MCF 10A (cell line): ENCODE results near the gene ATG7. TPM values are rescaled to one million over a fixed set of nuclear protein-coding genes. Genes with fewer than 3 reads are reported as not detected.
"Not testable (repeated sequence)": the region's sequence is repeated elsewhere in the genome, so short reads cannot be mapped to it uniquely, and the experiment has no call there.

Experiments used
- BruUV-seq: library from RNA; stranded (reverse); fragments of 400-500 nt; replicated peaks from 2 replicates; lab custom pipeline; 2021; lab: Mats Ljungman, UMichigan
- CTCF ChIA-PET: fragments of 300-600 bp; sonication (Branson Sonifier 250); formaldehyde crosslinking; extraction: SDS; loops from one replicate; lab custom pipeline; 2021; ENCODE audit warnings: antibody characterized with exemption, inconsistent platforms; lab: Yijun Ruan, JAX
- POLR2A ChIA-PET: fragments of 300-600, 350-650 bp; sonication (Branson Sonifier 250); formaldehyde crosslinking; extraction: SDS; loops from one replicate; lab custom pipeline; 2020; ENCODE audit warnings: antibody characterized with exemption, inconsistent platforms; lab: Yijun Ruan, JAX
- DNase-seq: peaks from one replicate; pipeline ENCODE4 v3.0.0-alpha.2; 2018; ENCODE audit not compliant: unreplicated experiment
- H3K27ac Mint-ChIP-seq: one replicate; pipeline ENCODE4 v1.8.0; 2022; ENCODE audit warnings: mild to moderate bottlenecking, low read depth, mixed read lengths; ENCODE audit not compliant: unreplicated experiment
- H3K27me3 Mint-ChIP-seq: one replicate; pipeline ENCODE4 v1.8.0; 2022; ENCODE audit warnings: mixed read lengths; ENCODE audit not compliant: insufficient read depth, unreplicated experiment
- H3K36me3 Mint-ChIP-seq: one replicate; pipeline ENCODE4 v1.8.0; 2022; ENCODE audit warnings: mild to moderate bottlenecking, moderate library complexity, mixed read lengths; ENCODE audit not compliant: insufficient read depth, unreplicated experiment
- H3K4me1 Mint-ChIP-seq: one replicate; pipeline ENCODE4 v1.8.0; 2022; ENCODE audit warnings: mixed read lengths; ENCODE audit not compliant: insufficient read depth, unreplicated experiment
- H3K4me3 Mint-ChIP-seq: one replicate; pipeline ENCODE4 v1.8.0; 2022; ENCODE audit warnings: mild to moderate bottlenecking, moderate library complexity, mixed read lengths; ENCODE audit not compliant: unreplicated experiment
- H3K9me3 Mint-ChIP-seq: one replicate; pipeline ENCODE4 v1.8.0; 2022; ENCODE audit warnings: mixed read lengths; ENCODE audit not compliant: unreplicated experiment
- CTCF ChIP-seq: fragments of 200-600 bp; IDR thresholded peaks from one replicate; pipeline ENCODE4 v1.8.0; 2022; ENCODE audit warnings: antibody characterized with exemption, mild to moderate bottlenecking; ENCODE audit not compliant: unreplicated experiment
- intact Hi-C: fragments of 100-400 bp; cut with micrococcal nuclease; formaldehyde crosslinking; loops from 2 replicates; pipeline ENCODE4 v1.14.1; 2022
- total RNA-seq: library from RNA; stranded (reverse); gene quantifications from 2 replicates; pipeline ENCODE4 v1.2.3, GENCODE V29; 2022

The ATG7 gene
- total RNA-seq, 1 experiment from 2014 or later = 54.0 TPM

DNA sequence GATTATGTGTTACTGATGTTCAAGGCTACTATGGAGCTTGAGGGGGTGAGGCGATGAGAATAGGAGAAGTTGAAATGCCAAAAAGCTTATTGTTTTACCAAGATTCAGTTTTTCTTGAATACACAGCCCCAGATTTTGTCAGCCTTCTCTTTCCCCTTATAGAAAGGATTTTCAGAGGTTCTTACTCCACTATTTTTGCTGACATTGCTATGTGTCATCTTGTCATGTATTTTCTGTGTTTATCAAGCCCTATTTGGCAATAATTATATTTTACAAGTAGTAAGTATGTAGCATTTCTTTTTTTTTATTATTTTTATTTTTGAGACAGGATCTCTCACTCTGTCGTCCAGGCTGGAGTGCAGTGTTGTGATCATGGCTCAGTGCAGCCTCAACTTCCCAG, 133.1 kb downstream of the ATG7 start:
- POLR2A ChIA-PET = interaction anchor here (1.0 kb wide), 1 partner anchor 11 kb away, joined by 4 read pairs; no protein-coding TSS in a partner anchor
- CTCF ChIA-PET = no interaction called here
- no peak for DNase-seq
- no peaks in the 10 kb centered on the region for H3K27me3 Mint-ChIP-seq
- TF ChIP-seq CTCF = no peak
- peaks cover 34% of the 10 kb centered on the region for H3K36me3 Mint-ChIP-seq
- no peaks in the 10 kb centered on the region for H3K4me1 Mint-ChIP-seq
- BruUV-seq = no TSS peak
- H3K9me3 Mint-ChIP-seq = peaks cover 21% of the 10 kb centered on the region
- no peak overlapping the region for H3K4me3 Mint-ChIP-seq
- no peak overlapping the region for H3K27ac Mint-ChIP-seq
- intact Hi-C loops = no loop called here

DNA sequence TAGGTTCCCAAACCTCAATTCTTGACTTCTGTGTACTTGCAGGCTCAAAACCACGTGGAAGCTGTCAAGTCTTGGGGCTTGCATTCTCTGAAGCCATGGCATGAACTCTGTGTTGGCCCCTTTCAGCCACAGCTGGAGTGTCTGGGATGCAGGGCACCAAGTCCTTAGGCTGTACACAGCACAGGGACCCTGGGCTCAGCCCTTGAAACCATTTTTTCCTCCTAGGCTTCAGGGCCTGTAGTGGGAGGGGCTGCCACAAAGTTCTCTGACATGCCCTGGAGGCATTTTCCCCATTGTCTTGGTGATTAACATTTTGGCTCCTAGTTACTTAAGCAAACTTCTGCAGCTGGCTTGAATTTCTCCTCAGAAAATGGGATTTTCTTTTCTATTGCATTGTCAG, 135.4 kb downstream of the ATG7 start:
- no TSS peak for BruUV-seq
- TF ChIP-seq CTCF = no peak
- CTCF ChIA-PET = no interaction called here
- DNase-seq = no peak
- Mint-ChIP-seq H3K9me3 (peaks cover 27% of the 10 kb centered on the region), H3K36me3 (peaks cover 39% of the 10 kb centered on the region), H3K4me1 (no peaks in the 10 kb centered on the region), H3K27ac (no peak overlapping the region), H3K27me3 (no peaks in the 10 kb centered on the region), H3K4me3 (no peak overlapping the region)
- POLR2A ChIA-PET = no interaction called here
- intact Hi-C loops = no loop called here

GRCh38 chr3:11408324-11408859, 136.2 kb downstream of the ATG7 start:
- POLR2A ChIA-PET = interaction anchor here (0.6 to 1.0 kb wide), 2 partner anchors 24 to 140 kb away, joined by 3 to 4 read pairs; no protein-coding TSS in a partner anchor
- BruUV-seq, H3K27ac Mint-ChIP-seq, H3K4me1 Mint-ChIP-seq, intact Hi-C loops, H3K27me3 Mint-ChIP-seq, H3K4me3 Mint-ChIP-seq, DNase-seq, CTCF ChIA-PET: not testable (repeated sequence)
- Mint-ChIP-seq H3K36me3 (peaks cover 34% of the 10 kb centered on the region), H3K9me3 (peaks cover 28% of the 10 kb centered on the region)

GRCh38 chr3:11410564-11410963, 138.4 kb downstream of the ATG7 start:
- POLR2A ChIA-PET = no interaction called here
- Mint-ChIP-seq H3K9me3 (peaks cover 27% of the 10 kb centered on the region), H3K4me3 (no peak overlapping the region), H3K27me3 (no peaks in the 10 kb centered on the region), H3K27ac (no peak overlapping the region), H3K4me1 (no peaks in the 10 kb centered on the region), H3K36me3 (peaks cover 34% of the 10 kb centered on the region)
- TF ChIP-seq CTCF = no peak
- BruUV-seq = no TSS peak
- CTCF ChIA-PET = no interaction called here
- no peak for DNase-seq
- intact Hi-C loops = no loop called here
